ENCODE data around the gene COMMD6.

The COMMD6 gene

DNA sequence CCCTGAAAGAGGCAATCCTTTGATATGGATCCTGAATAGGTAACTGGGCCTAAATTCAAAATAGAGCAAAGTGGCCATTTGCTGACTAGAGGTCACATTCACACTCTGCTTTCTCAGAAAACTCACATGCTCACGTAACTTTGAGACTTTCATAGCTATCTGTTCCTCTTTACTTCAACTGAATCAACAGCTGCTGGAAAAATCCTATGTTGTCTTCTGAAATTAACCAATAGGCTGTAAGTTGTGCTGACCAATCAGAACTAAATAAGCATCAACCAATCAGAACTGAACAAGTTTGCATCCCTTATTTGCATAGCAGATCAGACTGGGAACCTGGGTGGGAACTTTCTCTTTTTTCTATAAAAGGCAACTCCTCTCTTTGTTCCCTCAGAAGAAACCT is 31.6 kb downstream of the COMMD6 start:
- TF ChIP-seq, protein P1, sequence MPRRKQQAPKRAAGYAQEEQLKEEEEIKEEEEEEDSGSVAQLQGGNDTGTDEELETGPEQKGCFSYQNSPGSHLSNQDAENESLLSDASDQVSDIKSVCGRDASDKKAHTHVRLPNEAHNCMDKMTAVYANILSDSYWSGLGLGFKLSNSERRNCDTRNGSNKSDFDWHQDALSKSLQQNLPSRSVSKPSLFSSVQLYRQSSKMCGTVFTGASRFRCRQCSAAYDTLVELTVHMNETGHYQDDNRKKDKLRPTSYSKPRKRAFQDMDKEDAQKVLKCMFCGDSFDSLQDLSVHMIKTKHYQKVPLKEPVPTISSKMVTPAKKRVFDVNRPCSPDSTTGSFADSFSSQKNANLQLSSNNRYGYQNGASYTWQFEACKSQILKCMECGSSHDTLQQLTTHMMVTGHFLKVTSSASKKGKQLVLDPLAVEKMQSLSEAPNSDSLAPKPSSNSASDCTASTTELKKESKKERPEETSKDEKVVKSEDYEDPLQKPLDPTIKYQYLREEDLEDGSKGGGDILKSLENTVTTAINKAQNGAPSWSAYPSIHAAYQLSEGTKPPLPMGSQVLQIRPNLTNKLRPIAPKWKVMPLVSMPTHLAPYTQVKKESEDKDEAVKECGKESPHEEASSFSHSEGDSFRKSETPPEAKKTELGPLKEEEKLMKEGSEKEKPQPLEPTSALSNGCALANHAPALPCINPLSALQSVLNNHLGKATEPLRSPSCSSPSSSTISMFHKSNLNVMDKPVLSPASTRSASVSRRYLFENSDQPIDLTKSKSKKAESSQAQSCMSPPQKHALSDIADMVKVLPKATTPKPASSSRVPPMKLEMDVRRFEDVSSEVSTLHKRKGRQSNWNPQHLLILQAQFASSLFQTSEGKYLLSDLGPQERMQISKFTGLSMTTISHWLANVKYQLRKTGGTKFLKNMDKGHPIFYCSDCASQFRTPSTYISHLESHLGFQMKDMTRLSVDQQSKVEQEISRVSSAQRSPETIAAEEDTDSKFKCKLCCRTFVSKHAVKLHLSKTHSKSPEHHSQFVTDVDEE (CRISPR knock-in tag; IDR thresholded peaks at IDR 0.05), result no peak
- no peak for TF ChIP-seq PATZ1 (CRISPR knock-in tag; IDR thresholded peaks at IDR 0.05; ENCODE audit: borderline replicate concordance)
- no peak for TF ChIP-seq ESRRG (CRISPR knock-in tag; IDR thresholded peaks at IDR 0.05)
- TF ChIP-seq GLIS3 (CRISPR knock-in tag; IDR thresholded peaks at IDR 0.05), result no peak
- TF ChIP-seq CSRNP3 (CRISPR knock-in tag; IDR thresholded peaks at IDR 0.05), result no peak
- TF ChIP-seq ZNF565 (CRISPR knock-in tag; conservative IDR thresholded peaks at IDR 0.05; ENCODE audit: low read depth), result no peak
- no peak for TF ChIP-seq SNAI2 (CRISPR knock-in tag; IDR thresholded peaks at IDR 0.05)
- no peak for TF ChIP-seq ISL1 (CRISPR knock-in tag; IDR thresholded peaks at IDR 0.05)
- no peak for TF ChIP-seq ZNF70 (CRISPR knock-in tag; IDR thresholded peaks at IDR 0.05)
- TF ChIP-seq TOX (CRISPR knock-in tag; IDR thresholded peaks at IDR 0.05; ENCODE audit: borderline replicate concordance), result no peak
- TF ChIP-seq ZFP30 (CRISPR knock-in tag; IDR thresholded peaks at IDR 0.05), result no peak
- TF ChIP-seq, protein P2, sequence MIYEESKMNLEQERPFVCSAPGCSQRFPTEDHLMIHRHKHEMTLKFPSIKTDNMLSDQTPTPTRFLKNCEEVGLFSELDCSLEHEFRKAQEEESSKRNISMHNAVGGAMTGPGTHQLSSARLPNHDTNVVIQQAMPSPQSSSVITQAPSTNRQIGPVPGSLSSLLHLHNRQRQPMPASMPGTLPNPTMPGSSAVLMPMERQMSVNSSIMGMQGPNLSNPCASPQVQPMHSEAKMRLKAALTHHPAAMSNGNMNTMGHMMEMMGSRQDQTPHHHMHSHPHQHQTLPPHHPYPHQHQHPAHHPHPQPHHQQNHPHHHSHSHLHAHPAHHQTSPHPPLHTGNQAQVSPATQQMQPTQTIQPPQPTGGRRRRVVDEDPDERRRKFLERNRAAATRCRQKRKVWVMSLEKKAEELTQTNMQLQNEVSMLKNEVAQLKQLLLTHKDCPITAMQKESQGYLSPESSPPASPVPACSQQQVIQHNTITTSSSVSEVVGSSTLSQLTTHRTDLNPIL (CRISPR knock-in tag; IDR thresholded peaks at IDR 0.05; ENCODE audit: low read depth), result no peak
- no peak for TF ChIP-seq OSR1 (CRISPR knock-in tag; IDR thresholded peaks at IDR 0.05)
- no peak for ATAC-seq

DNA sequence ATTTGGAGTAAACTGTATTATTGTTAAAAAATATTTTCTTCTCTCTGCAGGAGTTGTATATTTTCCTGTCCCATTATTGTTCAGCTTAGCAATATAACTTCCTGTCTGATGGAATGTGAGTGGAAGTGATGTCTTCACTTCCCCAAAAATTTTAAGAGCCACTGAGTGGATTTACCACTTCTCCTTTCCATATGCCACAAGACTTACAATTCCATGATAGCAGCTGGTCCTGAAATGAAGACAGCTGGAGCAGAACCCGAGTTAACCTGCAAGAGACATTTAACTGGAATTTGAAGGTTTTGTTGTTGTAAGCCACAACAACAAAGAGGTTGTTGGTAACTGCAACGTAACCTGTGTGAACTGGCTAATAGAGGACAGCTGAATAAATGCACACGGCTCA is 32.3 kb downstream of the COMMD6 start:
- ATAC-seq, result no peak
- TF ChIP-seq OSR1 (CRISPR knock-in tag; IDR thresholded peaks at IDR 0.05) (no peak), ZC3H10 (CRISPR knock-in tag; IDR thresholded peaks at IDR 0.05) (no peak), RARB (CRISPR knock-in tag; IDR thresholded peaks at IDR 0.05) (no peak), ZNF565 (CRISPR knock-in tag; conservative IDR thresholded peaks at IDR 0.05; ENCODE audit: low read depth) (no peak), TOX (CRISPR knock-in tag; IDR thresholded peaks at IDR 0.05; ENCODE audit: borderline replicate concordance) (no peak), ESRRG (CRISPR knock-in tag; IDR thresholded peaks at IDR 0.05) (no peak), PPARA (CRISPR knock-in tag; IDR thresholded peaks at IDR 0.05; ENCODE audit: borderline replicate concordance) (no peak), GLIS3 (CRISPR knock-in tag; IDR thresholded peaks at IDR 0.05) (no peak), ZFP3 (CRISPR knock-in tag; IDR thresholded peaks at IDR 0.05) (no peak), BACH2 (CRISPR knock-in tag; IDR thresholded peaks at IDR 0.05; ENCODE audit: borderline replicate concordance) (no peak), ISL1 (CRISPR knock-in tag; IDR thresholded peaks at IDR 0.05) (no peak)
- TF ChIP-seq, protein P2 (CRISPR knock-in tag; IDR thresholded peaks at IDR 0.05; ENCODE audit: low read depth), result no peak

GRCh38 chr13:75495938-75496337 is 41.7 kb downstream of the COMMD6 start:
- peak; percentile 44; the same call in 2 of the 3 replicates for ATAC-seq
- TF ChIP-seq OSR1 (CRISPR knock-in tag; IDR thresholded peaks at IDR 0.05), result no peak
- no peak for TF ChIP-seq TOX (CRISPR knock-in tag; IDR thresholded peaks at IDR 0.05; ENCODE audit: borderline replicate concordance)
- no peak for TF ChIP-seq GLIS3 (CRISPR knock-in tag; IDR thresholded peaks at IDR 0.05)
- no peak for TF ChIP-seq ZNF565 (CRISPR knock-in tag; conservative IDR thresholded peaks at IDR 0.05; ENCODE audit: low read depth)
- TF ChIP-seq PATZ1 (CRISPR knock-in tag; IDR thresholded peaks at IDR 0.05; ENCODE audit: borderline replicate concordance), result no peak
- TF ChIP-seq CSRNP3 (CRISPR knock-in tag; IDR thresholded peaks at IDR 0.05), result no peak
- no peak for TF ChIP-seq ZFP30 (CRISPR knock-in tag; IDR thresholded peaks at IDR 0.05)
- no peak for TF ChIP-seq PPARA (CRISPR knock-in tag; IDR thresholded peaks at IDR 0.05; ENCODE audit: borderline replicate concordance)
- TF ChIP-seq SNAI2 (CRISPR knock-in tag; IDR thresholded peaks at IDR 0.05), result no peak
- no peak for TF ChIP-seq POU6F1 (CRISPR knock-in tag; IDR thresholded peaks at IDR 0.05; ENCODE audit: borderline replicate concordance, low read depth)
- no peak for TF ChIP-seq RARB (CRISPR knock-in tag; IDR thresholded peaks at IDR 0.05)
- TF ChIP-seq, protein P2 (CRISPR knock-in tag; IDR thresholded peaks at IDR 0.05; ENCODE audit: low read depth), result no peak

Measured in SK-N-SH treated with all-trans-retinoic acid at 6 μM for 48 hours (cell line).